MM.1S (cell line): ENCODE measurements around the gene GDAP1L1.
"Not testable (repeated sequence)": the region's sequence is repeated elsewhere in the genome, so short reads cannot be mapped to it uniquely, and the experiment has no call there.

Experiments used
- DNase-seq: peaks from one replicate; pipeline ENCODE4 v3.0.0-alpha.2; 2015
- H2AFZ ChIP-seq: fragments of 300-600 bp; sonication (generic); 2 replicates; pipeline ENCODE4 v1.6.0; 2016; ENCODE audit warnings: antibody characterized with exemption, low read length
- H3F3A ChIP-seq: fragments of 300-600 bp; sonication (generic); 2 replicates; pipeline ENCODE4 v1.6.1; 2016; ENCODE audit warnings: mild to moderate bottlenecking, antibody characterized with exemption, low read length, moderate library complexity, mixed read lengths; ENCODE audit not compliant: insufficient read depth
- H3K27ac ChIP-seq: fragments of 300-600 bp; sonication (generic); 2 replicates; pipeline ENCODE4 v1.5.1; 2016; ENCODE audit warnings: mild to moderate bottlenecking, low read length
- H3K27me3 ChIP-seq: fragments of 300-600 bp; sonication (generic); replicated peaks from 2 replicates; pipeline ENCODE4 v1.6.0; 2016; ENCODE audit warnings: low read length; ENCODE audit not compliant: insufficient read depth
- H3K36me3 ChIP-seq: fragments of 300-600 bp; sonication (generic); replicated peaks from 2 replicates; pipeline ENCODE4 v1.6.1; 2016; ENCODE audit warnings: mild to moderate bottlenecking, low read length, mixed read lengths; ENCODE audit not compliant: insufficient read depth
- H3K4me1 ChIP-seq: fragments of 300-600 bp; sonication (generic); 2 replicates; pipeline ENCODE4 v1.6.1; 2016; ENCODE audit warnings: low read length, mixed read lengths
- H3K4me2 ChIP-seq: fragments of 300-600 bp; sonication (generic); 2 replicates; pipeline ENCODE4 v1.6.0; 2016; ENCODE audit warnings: low read depth, low read length
- H3K4me3 ChIP-seq: fragments of 300-600 bp; sonication (generic); 2 replicates; pipeline ENCODE4 v1.5.1; 2016; ENCODE audit warnings: low read length, mixed read lengths
- H3K79me2 ChIP-seq: fragments of 300-600 bp; sonication (generic); 2 replicates; pipeline ENCODE4 v1.6.1; 2016; ENCODE audit warnings: mixed run types, low read length, mixed read lengths
- H3K9ac ChIP-seq: fragments of 300-600 bp; sonication (generic); 2 replicates; pipeline ENCODE4 v1.6.1; 2016; ENCODE audit warnings: low read length, mixed read lengths
- H3K9me2 ChIP-seq: fragments of 300-600 bp; sonication (generic); replicated peaks from 2 replicates; pipeline ENCODE4 v1.6.1; 2016; ENCODE audit warnings: mild to moderate bottlenecking, low read length, mixed read lengths; ENCODE audit not compliant: insufficient read depth
- H3K9me3 ChIP-seq: fragments of 300-600 bp; sonication (generic); replicated peaks from 2 replicates; pipeline ENCODE4 v1.6.1; 2016; ENCODE audit warnings: mild to moderate bottlenecking, low read length, mixed read lengths; ENCODE audit not compliant: insufficient read depth
- H4K20me1 ChIP-seq: fragments of 300-600 bp; sonication (generic); 2 replicates; pipeline ENCODE4 v1.6.1; 2016; ENCODE audit warnings: mild to moderate bottlenecking, low read length, moderate library complexity, mixed read lengths; ENCODE audit not compliant: insufficient read depth
- CTCF ChIP-seq: fragments of 300-600 bp; sonication (generic); IDR thresholded peaks from 2 replicates; pipeline ENCODE4 v1.5.1; 2016; ENCODE audit warnings: antibody characterized with exemption, low read length, mixed read lengths
- EZH2 ChIP-seq: fragments of 300-600 bp; sonication (generic); optimal IDR thresholded peaks from 2 replicates; pipeline ENCODE3; 2017; ENCODE audit warnings: low read depth, mild to moderate bottlenecking, antibody characterized with exemption, low read length, mixed read lengths
- EZH2phosphoT487 ChIP-seq: fragments of 300-600 bp; sonication (generic); IDR thresholded peaks from 2 replicates; pipeline ENCODE4 v1.6.1; 2018; ENCODE audit warnings: antibody characterized with exemption, low read length

The GDAP1L1 gene

GRCh38 chr20:44326391-44327159, 79.5 kb downstream of the GDAP1L1 start:
- no peaks in the 10 kb centered on the region for H3F3A ChIP-seq
- H3K9me3 ChIP-seq = no peaks in the 10 kb centered on the region
- TF ChIP-seq EZH2 = no peak
- TF ChIP-seq EZH2phosphoT487 = no peak
- peak; percentile 19; the same call in 1 of the 2 replicates for TF ChIP-seq CTCF
- H3K27ac ChIP-seq = no peak overlapping the region
- no peaks in the 10 kb centered on the region for H3K36me3 ChIP-seq
- H3K9me2 ChIP-seq = no peaks in the 10 kb centered on the region
- no peaks in the 10 kb centered on the region for H3K79me2 ChIP-seq
- H2AFZ ChIP-seq = peak overlapping the region; percentile 92
- H3K9ac ChIP-seq = peak overlapping the region; percentile 55; the same call in 1 of the 2 replicates
- peak overlapping the region; percentile 62 for H3K4me3 ChIP-seq
- H3K4me1 ChIP-seq = 0 out of 2 replicates have a peak, but pooled peaks cover 5% of the 10 kb centered on the region
- DNase-seq = peak; percentile 16
- H3K27me3 ChIP-seq = no peaks in the 10 kb centered on the region
- H4K20me1 ChIP-seq = no peaks in the 10 kb centered on the region
- peak overlapping the region; percentile 77 for H3K4me2 ChIP-seq

DNA sequence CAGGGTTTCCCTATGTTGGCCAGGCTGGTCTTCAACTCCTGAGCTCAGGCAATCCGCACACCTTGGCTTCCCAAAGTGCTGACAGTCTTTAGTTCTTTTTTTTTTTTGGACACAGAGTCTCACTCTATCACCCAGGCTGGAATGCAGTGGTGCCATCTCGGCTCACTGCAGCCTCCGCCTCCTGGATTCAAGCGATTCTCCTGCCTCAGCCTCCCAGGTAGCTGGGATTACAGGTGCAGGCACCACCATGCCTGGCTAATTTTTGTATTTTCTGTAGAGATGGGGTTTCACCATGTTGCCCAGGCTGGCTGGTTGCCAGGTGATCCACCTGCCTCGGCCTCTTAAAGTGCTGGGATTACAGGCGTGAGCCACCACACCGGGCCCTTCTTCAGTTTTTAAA, 80.6 kb downstream of the GDAP1L1 start:
- not testable (repeated sequence) for H3K79me2 ChIP-seq, H3K27me3 ChIP-seq, H3K9me3 ChIP-seq, H3K4me3 ChIP-seq, H3K4me2 ChIP-seq, H3K9ac ChIP-seq, H3F3A ChIP-seq, H3K27ac ChIP-seq, H3K9me2 ChIP-seq, H3K36me3 ChIP-seq, DNase-seq, H3K4me1 ChIP-seq, H4K20me1 ChIP-seq, H2AFZ ChIP-seq

DNA sequence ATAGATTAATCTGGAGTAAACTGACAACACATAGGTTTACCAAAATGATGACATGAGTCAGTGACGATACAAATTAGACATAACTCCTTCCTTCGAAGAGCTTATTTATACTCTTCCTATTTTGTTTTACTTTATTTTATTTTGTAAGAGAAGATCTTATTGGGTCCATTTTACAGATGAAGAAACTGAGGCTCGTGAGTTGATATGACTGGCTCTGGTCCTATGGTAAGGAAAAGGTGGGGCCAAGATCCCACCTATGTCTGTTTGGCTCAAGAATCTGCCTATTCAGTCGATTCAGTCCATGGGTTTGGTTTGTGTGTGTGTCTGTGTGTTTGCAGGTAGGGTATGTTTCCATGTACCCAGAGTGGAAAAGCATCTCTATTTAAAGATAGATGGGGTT, 81.3 kb downstream of the GDAP1L1 start:
- Histone ChIP-seq H4K20me1 (no peaks in the 10 kb centered on the region), H3K4me2 (no peak overlapping the region), H3K27ac (no peak overlapping the region), H3K9ac (no peak overlapping the region), H3K9me2 (no peaks in the 10 kb centered on the region), H2AFZ (no peak overlapping the region), H3K79me2 (no peaks in the 10 kb centered on the region), H3K36me3 (no peaks in the 10 kb centered on the region), H3K27me3 (no peaks in the 10 kb centered on the region), H3F3A (no peaks in the 10 kb centered on the region), H3K4me1 (0 out of 2 replicates have a peak, but pooled peaks cover 5% of the 10 kb centered on the region), H3K4me3 (no peak overlapping the region), H3K9me3 (no peaks in the 10 kb centered on the region)
- no peak for DNase-seq
- TF ChIP-seq EZH2phosphoT487 = no peak
- no peak for TF ChIP-seq EZH2
- no peak for TF ChIP-seq CTCF
